Thyroid gland (tissue), 4 donors: Measurements from ENCODE around the gene USP17L26.
"Not testable (repeated sequence)": the region's sequence is repeated elsewhere in the genome, so short reads cannot be mapped to it uniquely, and the experiment has no call there.

Source experiments
- CTCF ChIP-seq, 6 experiments: fragments of 200-600 bp in 3 of 6; fragments of 450-650 bp in 3 of 6; sonication (generic) in 3 of 6; IDR thresholded peaks; one replicate each; pipeline ENCODE4 v1.5.1; 2016 to 2019; ENCODE audit warnings: antibody characterized with exemption in 6 of 6, mild to moderate bottlenecking in 2 of 6, inconsistent platforms in 1 of 6, moderate library complexity in 1 of 6
- POLR2A ChIP-seq, 2 donors: fragments of 450-650 bp; IDR thresholded peaks; one replicate each; pipeline ENCODE4 v1.6.1; 2017; ENCODE audit warnings: antibody characterized with exemption in 2 of 2, mild to moderate bottlenecking in 2 of 2, moderate library complexity in 1 of 2

GRCh38 chr4:9343848-9344247, 9.4 kb downstream of the USP17L26 start, which contains the start of gene USP17L27:
- not testable (repeated sequence) for TF ChIP-seq CTCF, POLR2A (IDR thresholded peaks at IDR 0.05)
